ENCODE measurements around the gene RGS14. TPM values are rescaled to one million over a fixed set of nuclear protein-coding genes. Genes with fewer than 3 reads are reported as not detected.
"Not testable (repeated sequence)": the region's sequence is repeated elsewhere in the genome, so short reads cannot be mapped to it uniquely, and the experiment has no call there.

The RGS14 gene
- total and polyA plus RNA-seq, 12 donors: 2.2 to 9.6 (median 4.1) TPM

DNA sequence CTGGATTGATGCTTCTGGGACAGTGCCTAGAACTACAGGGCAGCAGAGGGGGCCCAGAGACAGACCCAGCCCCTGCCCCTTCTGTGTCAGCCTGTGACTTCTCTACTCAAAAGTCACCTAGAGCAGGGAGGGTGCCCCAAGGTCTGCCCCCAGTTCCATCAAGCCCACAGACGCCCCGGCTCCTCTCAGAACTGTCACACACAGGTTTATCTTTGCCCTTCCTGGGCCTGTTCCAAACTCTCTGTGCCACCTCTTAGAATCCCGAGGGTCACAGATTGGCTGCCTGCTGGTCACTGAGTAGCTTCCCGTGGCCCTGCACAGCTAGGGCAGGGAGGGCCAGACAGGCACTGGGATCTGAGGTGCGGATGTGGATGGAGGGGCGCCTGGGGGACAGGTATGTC lies 1.7 kb downstream of the RGS14 start:
- ATAC-seq (peak in 1 of 8 donors; percentile 7), DNase-seq (no peak)
- Histone ChIP-seq H3K4me1 (peaks cover 0 to 93% (median 29%) of the 10 kb centered on the region in 9 donors), H3K36me3 (no peaks in the 10 kb centered on the region), H3K27me3 (no peaks in the 10 kb centered on the region), H3K27ac (peak overlapping the region in 1 of 10 donors; percentile 88), H3K9me3 (peaks cover 0 to 5% (median 0%) of the 10 kb centered on the region in 11 donors), H3K4me3 (peak overlapping the region in 1 of 10 donors; percentile 67)
- intact Hi-C loops (cut with DNase I): no loop called here
- TF ChIP-seq, protein P1, sequence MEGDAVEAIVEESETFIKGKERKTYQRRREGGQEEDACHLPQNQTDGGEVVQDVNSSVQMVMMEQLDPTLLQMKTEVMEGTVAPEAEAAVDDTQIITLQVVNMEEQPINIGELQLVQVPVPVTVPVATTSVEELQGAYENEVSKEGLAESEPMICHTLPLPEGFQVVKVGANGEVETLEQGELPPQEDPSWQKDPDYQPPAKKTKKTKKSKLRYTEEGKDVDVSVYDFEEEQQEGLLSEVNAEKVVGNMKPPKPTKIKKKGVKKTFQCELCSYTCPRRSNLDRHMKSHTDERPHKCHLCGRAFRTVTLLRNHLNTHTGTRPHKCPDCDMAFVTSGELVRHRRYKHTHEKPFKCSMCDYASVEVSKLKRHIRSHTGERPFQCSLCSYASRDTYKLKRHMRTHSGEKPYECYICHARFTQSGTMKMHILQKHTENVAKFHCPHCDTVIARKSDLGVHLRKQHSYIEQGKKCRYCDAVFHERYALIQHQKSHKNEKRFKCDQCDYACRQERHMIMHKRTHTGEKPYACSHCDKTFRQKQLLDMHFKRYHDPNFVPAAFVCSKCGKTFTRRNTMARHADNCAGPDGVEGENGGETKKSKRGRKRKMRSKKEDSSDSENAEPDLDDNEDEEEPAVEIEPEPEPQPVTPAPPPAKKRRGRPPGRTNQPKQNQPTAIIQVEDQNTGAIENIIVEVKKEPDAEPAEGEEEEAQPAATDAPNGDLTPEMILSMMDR (IDR thresholded peaks at IDR 0.05): no peak
- 65 to 67% methylated on average over 6 of the region's 6 CpGs for WGBS, 2 donors

DNA sequence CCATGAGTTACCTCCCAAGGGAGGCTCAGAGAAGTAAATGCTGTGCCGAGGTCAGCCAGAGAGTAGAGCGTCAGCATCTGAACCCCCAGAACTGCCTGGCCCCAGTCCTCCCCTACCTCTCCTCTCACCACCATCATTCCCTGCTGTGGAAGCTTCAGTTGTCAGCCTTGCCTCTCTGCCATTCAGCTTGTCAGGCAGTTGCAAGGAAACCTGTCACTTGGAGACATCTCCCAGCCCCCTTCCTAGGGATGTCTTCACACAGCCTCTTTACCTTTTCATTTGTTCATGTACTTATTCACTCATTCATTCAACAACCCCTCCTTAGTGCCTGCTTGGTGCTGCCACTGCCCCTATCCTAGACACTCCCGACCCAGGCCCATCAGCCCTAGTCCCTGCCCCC lies 2.1 kb downstream of the RGS14 start:
- H3K27ac ChIP-seq: peak overlapping the region in 1 of 10 donors; percentile 88
- peak overlapping the region in 1 of 10 donors; percentile 67 for H3K4me3 ChIP-seq
- intact Hi-C loops (cut with DNase I): loop anchor here in 2 of 10 donors (10.0 kb wide), 2 partner anchors 45 to 245 kb away; partner anchors contain the start of gene MXD3 (in 1 of the 2)
- H3K4me1 ChIP-seq: peaks cover 0 to 91% (median 29%) of the 10 kb centered on the region in 9 donors
- TF ChIP-seq, protein P1 (IDR thresholded peaks at IDR 0.05): no peak
- no peak for ATAC-seq
- WGBS, 2 donors: 73 to 87% methylated on average over 3 of the region's 3 CpGs
- no peaks in the 10 kb centered on the region for H3K36me3 ChIP-seq
- no peaks in the 10 kb centered on the region for H3K27me3 ChIP-seq
- H3K9me3 ChIP-seq: peaks cover 0 to 5% (median 0%) of the 10 kb centered on the region in 11 donors
- DNase-seq: no peak

DNA sequence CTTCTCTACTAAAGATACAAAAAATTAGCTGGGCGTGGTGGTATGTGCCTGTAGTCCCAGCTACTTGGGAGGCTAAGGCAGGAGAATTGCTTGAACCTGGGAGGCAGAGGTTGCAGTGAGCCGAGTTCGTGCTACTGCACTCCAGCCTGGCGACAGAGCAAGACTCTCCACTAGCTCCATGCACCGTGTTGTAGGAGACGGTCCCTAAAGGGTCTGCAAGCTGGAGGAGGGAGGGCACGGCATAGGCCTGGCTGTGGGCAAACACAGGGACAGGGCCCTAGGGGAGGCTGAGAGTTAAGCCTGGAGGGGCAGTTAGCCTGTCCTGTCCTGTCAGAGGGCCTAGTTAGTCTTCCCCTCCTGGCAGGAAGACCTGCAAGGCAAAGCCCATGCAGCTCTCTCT lies 3.0 kb downstream of the RGS14 start:
- not testable (repeated sequence) for H3K4me3 ChIP-seq, H3K36me3 ChIP-seq, H3K27me3 ChIP-seq, ATAC-seq, H3K9me3 ChIP-seq, DNase-seq
- intact Hi-C loops (cut with DNase I): loop anchor here in 2 of 10 donors (10.0 kb wide), 2 partner anchors 46 to 246 kb away; partner anchors contain the start of gene MXD3 (in 1 of the 2)
- Histone ChIP-seq H3K27ac (peak overlapping the region in 1 of 10 donors; percentile 74), H3K4me1 (peaks cover 0 to 86% (median 30%) of the 10 kb centered on the region in 9 donors)
- WGBS, 2 donors: 93 to 94% methylated on average over 7 of the region's 7 CpGs

DNA sequence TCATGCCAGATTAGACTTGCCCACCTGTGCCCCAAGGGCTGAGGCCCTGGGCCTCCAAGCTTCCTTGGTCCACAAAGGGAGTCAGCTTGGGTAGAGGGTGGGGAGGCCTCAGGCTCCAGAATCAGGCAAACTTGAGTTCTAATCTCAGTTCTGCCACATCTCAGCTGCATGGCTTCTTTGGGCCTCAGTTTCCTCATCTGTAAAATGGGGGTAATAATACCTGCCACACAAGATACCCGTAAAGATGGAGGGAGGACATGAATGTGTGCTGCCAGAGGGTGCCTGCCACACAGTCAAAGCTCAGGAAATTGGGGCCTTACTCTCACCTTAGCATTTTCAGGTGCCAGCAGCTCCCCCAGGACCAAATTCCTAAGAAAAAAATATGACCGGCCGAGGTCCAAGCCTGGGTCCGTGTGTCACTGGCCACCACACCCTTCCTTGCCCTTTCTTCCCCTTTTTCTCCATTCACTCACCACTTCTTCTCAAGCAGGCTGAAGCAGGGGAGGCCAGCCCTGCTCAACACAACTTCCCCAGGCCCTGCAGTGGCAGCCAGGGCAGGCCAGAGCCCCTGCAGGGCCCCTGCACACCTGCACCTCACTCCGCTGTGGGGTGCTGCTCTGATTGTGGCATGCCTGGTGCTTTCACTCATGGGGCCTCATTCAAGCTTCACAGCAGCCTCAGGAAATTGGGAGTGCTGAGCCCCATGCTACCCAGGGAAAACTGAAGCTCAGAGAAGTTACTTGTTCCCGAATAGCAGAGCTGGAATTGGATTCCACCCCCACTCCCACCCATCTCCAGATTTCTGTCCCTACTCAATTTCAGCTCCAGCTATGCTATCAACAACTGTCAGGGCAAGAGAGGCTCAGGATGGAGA lies 3.9 kb downstream of the RGS14 start:
- no peak overlapping the region for H3K4me3 ChIP-seq
- no peaks in the 10 kb centered on the region for H3K9me3 ChIP-seq
- no peak for DNase-seq
- H3K27me3 ChIP-seq: no peaks in the 10 kb centered on the region
- intact Hi-C loops (cut with DNase I): loop anchor here in 2 of 10 donors (10.0 kb wide), 2 partner anchors 47 to 247 kb away; partner anchors contain the start of gene MXD3 (in 1 of the 2)
- peaks cover 0 to 3% (median 0%) of the 10 kb centered on the region in 9 donors for H3K36me3 ChIP-seq
- H3K27ac ChIP-seq: peak overlapping the region in 1 of 10 donors; percentile 74
- WGBS, 2 donors: 74 to 84% methylated on average over 6 of the region's 6 CpGs
- H3K4me1 ChIP-seq: peaks cover 0 to 88% (median 38%) of the 10 kb centered on the region in 9 donors
- ATAC-seq: no peak
- TF ChIP-seq, protein P1 (IDR thresholded peaks at IDR 0.05): no peak
